Measurements from ENCODE around the gene LUC7L.

- no peak for TF ChIP-seq POLR2A (IDR thresholded peaks at IDR 0.05)
- TF ChIP-seq CTCF (IDR thresholded peaks at IDR 0.05): no peak
These were observed 62.7 kb downstream of the LUC7L start for GRCh38 chr16:166375-167121.

Data from testis (tissue), 2 donors.